ENCODE data around the gene TMC1.

The TMC1 gene

DNA sequence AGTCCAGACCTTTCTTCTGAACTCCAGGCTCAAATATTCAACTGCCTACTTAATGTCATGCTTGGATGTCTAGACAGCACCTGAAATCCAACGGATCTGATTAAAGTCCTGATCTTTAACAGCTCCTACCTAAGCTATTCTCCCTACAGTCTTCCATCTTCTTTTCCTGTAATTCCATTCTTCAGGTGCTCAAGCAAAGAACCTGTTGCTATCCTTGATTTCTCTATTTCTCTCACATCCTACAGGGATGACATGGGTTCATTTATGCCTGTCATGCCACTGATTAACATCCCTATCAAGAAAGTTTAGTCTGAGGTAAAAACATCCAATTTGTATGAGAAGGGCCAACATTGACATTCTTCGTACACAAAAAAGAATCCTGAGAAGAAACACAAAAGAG lies 163.2 kb downstream of the TMC1 start:
- no peak for TF ChIP-seq GATA2 (IDR thresholded peaks at IDR 0.05; ENCODE audit: low read depth, low read length)
- no peak for TF ChIP-seq GATA3 (IDR thresholded peaks at IDR 0.05; ENCODE audit: low read depth, low read length)

DNA sequence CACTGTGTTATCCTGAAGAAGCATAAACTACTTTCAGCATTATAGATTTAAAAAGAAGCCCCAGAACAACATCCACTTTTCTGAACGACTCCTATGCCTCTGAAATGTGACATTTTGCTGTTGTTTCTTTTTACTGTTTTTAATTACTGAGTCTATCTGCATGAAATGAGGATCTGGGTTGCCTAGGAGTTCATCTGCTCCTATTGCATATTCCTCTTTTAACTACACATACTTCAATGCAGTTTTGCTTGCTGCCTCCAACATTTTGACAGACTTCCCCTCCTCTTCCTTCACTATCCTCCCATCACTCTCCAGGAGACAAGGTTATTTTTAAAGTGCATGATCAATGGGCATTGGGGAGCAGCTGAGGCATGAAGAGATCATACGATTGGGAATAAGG lies 164.5 kb downstream of the TMC1 start:
- TF ChIP-seq GATA3 (IDR thresholded peaks at IDR 0.05; ENCODE audit: low read depth, low read length) (no peak), GATA2 (IDR thresholded peaks at IDR 0.05; ENCODE audit: low read depth, low read length) (no peak)

DNA sequence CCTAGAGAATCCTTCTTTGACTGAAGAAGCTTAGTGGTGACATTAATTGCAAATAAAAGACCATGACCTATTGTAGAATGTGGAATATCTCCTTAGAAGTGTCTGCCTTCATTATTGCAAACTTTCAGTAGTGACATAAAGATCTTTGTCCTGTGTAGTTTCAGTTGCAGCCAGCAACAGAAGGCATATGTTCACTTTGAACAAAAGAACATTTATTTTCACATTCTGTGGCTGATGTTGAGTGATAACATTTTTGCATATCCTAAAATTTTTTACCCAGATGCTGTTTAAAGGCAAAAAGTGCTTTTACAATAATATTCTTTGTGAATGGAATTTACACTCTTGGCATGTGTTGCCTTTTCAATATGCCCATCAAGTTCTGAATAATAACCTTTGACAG lies 165.9 kb downstream of the TMC1 start:
- TF ChIP-seq GATA3 (IDR thresholded peaks at IDR 0.05; ENCODE audit: low read depth, low read length) (no peak), GATA2 (IDR thresholded peaks at IDR 0.05; ENCODE audit: low read depth, low read length) (no peak)

DNA sequence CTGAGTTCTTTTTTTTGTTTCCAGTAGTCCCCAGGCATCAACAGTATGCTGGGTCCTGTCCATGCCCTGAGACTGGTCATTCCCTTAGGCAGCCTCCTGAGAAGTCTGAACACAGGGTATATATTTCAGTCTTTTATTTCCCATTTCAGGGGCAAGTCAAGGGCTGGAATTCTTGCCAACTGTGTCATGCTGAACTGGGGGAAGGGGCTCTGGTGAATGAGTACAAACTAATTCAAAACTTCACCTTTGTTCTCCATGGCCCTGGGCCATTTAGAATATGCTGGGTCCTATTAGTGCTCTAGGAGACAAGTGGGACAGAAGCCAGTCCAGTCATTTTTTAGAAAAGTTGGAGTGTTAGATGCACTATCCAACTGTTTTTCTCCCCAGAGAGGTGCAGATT lies 170.3 kb downstream of the TMC1 start:
- TF ChIP-seq GATA3 (IDR thresholded peaks at IDR 0.05; ENCODE audit: low read depth, low read length), result no peak
- TF ChIP-seq GATA2 (IDR thresholded peaks at IDR 0.05; ENCODE audit: low read depth, low read length), result no peak

DNA sequence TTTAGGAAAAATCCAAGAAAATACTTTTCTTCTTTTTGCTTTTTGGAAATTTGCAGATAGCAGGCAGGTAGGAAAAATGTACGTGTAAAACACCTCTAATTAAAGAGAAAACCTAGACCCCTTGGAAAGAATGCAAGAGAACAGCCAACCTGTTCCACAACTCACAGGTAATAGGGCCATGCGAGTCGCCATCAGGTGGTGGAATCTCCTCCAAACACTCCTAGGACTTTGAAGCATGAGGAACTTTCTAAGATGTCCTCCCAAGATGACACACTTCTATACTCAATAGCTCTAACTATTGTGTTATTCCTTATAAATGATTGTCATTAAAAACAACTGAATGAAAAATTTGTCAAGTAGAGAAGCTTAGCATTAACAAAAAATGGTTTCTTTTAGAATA lies 174.0 kb downstream of the TMC1 start:
- TF ChIP-seq GATA2 (IDR thresholded peaks at IDR 0.05; ENCODE audit: low read depth, low read length) (no peak), GATA3 (IDR thresholded peaks at IDR 0.05; ENCODE audit: low read depth, low read length) (no peak)

DNA sequence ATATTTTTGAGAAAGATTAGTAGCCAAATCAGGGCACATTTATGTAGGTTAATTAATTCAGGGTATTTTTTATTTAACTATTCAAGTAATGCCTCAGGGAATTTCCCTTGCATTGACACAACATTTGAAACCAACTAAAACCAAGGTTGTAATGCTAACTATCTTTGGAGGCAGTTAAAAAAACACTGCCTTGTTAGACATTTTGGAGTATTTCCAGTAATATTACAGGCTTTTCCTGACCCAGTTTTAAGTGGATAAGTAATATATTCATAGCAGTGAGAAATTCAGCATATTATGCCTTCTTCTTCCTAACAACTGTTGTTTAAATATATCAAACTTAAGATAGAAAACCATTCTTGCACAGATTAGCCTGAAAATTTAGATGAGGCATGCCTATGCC lies 175.1 kb downstream of the TMC1 start:
- TF ChIP-seq GATA2 (IDR thresholded peaks at IDR 0.05; ENCODE audit: low read depth, low read length), result no peak
- no peak for TF ChIP-seq GATA3 (IDR thresholded peaks at IDR 0.05; ENCODE audit: low read depth, low read length)

DNA sequence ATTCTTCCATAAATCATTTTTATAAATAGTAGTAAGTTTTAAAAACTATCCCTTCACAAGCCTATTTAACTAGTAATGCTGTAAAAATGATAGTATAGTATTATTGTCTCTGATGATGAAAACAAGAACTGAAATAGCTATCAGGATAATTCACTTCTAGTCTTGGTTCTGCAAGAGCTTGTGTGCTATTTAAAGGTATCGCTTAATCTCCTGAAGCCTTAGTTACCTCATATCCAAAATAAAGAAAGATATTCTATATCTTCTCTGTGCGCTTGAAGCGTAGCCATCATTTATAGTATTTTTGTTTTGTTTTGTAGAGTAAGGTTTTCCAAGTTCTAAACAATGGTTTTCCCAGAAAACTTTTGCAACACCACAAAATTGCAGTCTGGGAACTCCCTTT lies 180.1 kb downstream of the TMC1 start:
- TF ChIP-seq GATA3 (IDR thresholded peaks at IDR 0.05; ENCODE audit: low read depth, low read length) (no peak), GATA2 (IDR thresholded peaks at IDR 0.05; ENCODE audit: low read depth, low read length) (no peak)

DNA sequence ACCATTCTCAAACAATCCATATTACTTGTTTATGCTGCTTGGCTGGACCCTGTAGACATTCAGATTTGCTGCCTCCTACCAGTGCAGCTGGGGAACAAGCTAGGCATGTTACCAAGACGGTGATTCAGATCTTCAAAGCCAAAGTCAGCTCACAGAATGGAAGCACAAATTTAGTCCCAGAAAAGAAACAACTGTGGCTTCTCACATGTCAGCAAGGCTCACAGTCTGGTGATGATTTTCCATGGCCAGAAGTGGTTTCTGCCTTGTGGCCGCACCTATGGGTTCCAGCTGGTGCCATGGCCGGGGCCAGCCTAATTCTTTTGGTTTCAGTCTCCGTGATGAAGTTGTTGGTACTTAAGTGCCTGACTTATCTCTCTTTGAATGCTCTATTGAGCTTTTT lies 182.2 kb downstream of the TMC1 start:
- TF ChIP-seq GATA3 (IDR thresholded peaks at IDR 0.05; ENCODE audit: low read depth, low read length) (no peak), GATA2 (IDR thresholded peaks at IDR 0.05; ENCODE audit: low read depth, low read length) (no peak)

DNA sequence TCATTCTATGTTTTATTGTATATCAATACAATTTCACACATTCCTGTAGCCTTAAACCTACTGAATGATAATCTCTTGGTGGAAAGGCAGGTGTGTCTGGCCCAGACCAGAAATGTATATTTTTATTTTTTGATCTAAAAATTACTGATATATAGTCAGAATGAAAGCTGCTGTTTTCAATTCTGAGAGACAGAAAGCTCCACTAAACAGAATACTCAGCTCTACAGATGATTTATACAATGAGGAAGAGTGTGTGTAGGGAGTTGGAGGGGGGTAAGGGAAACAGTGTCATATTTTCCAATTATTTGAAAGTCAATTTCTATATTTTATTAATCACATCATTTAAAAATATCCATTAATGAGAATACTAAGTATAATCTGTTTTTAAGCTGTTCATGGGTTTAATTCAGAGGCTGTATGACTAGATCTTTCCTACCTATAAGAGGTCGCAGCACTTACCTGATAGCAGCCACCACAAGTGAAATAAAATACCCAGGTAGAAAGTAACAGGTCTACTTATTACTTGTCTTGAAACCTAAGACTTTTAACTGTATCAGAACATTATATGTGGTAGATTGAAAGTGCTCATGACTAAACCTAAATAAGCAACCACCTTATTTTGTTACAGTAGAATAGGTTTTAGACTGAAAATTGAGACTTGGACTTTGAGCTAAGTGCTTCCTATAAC lies 183.4 kb downstream of the TMC1 start:
- no peak for TF ChIP-seq GATA2 (IDR thresholded peaks at IDR 0.05; ENCODE audit: low read depth, low read length)
- TF ChIP-seq GATA3 (IDR thresholded peaks at IDR 0.05; ENCODE audit: low read depth, low read length), result no peak

DNA sequence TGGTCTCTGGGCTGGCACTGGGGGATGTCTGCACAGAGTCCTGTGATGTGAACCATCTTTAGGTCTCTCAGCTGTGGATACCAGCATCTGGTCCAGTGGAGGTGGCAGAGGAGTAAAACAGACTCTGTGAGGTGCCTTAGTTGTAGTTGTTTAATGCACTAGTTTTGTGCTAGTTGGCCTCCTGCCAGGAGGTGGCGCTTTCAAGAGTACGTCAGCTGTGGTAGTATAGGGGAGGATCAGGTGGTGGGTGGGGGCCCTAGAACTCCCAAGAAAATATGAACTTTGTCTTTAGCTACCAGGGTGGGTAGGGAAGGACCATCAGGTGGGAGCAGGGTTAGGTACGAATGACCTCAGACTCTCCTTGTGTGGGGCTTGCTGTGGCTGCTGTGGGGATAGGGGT lies 197.1 kb downstream of the TMC1 start:
- no peak for TF ChIP-seq GATA3 (IDR thresholded peaks at IDR 0.05; ENCODE audit: low read depth, low read length)
- no peak for TF ChIP-seq GATA2 (IDR thresholded peaks at IDR 0.05; ENCODE audit: low read depth, low read length)

DNA sequence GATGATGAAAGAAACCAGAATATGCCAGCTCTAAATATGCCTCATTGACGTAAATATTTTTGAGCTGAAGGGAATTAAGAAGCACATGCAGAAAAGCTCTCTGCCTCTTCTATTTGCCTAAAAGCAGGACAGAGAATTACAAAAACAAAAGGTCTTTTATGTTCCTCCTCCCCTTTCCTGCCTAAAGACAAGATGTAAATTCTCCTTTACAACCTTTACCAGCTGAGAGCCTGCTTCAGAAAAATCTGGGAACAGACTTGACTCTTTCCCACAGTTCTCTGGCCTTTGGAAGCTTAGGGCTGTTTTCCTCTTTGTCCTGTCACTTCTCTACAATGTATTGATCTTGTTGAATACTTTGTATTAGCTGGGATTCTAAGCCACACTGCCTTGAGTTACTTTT lies 199.7 kb downstream of the TMC1 start:
- TF ChIP-seq GATA3 (IDR thresholded peaks at IDR 0.05; ENCODE audit: low read depth, low read length) (no peak), GATA2 (IDR thresholded peaks at IDR 0.05; ENCODE audit: low read depth, low read length) (no peak)

DNA sequence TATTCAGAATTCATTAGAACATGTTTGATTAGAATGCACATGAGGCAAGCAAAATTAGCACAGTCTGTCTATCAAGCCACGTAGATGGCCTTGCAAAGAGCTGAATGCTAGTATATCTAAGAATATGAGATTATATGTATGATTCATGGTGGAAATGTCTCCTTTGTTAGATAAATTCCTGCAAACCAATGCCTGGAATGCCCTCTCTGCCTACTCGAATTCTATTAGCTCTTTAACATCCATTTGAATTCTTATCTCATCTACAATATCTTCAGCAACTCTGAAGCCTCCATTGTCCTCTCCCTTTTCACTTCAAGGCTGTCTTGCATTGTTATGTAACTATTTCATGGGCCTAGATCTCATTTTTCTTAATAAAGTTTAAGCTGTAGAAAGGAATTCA lies 205.5 kb downstream of the TMC1 start:
- TF ChIP-seq GATA3 (IDR thresholded peaks at IDR 0.05; ENCODE audit: low read depth, low read length), result no peak
- no peak for TF ChIP-seq GATA2 (IDR thresholded peaks at IDR 0.05; ENCODE audit: low read depth, low read length)

DNA sequence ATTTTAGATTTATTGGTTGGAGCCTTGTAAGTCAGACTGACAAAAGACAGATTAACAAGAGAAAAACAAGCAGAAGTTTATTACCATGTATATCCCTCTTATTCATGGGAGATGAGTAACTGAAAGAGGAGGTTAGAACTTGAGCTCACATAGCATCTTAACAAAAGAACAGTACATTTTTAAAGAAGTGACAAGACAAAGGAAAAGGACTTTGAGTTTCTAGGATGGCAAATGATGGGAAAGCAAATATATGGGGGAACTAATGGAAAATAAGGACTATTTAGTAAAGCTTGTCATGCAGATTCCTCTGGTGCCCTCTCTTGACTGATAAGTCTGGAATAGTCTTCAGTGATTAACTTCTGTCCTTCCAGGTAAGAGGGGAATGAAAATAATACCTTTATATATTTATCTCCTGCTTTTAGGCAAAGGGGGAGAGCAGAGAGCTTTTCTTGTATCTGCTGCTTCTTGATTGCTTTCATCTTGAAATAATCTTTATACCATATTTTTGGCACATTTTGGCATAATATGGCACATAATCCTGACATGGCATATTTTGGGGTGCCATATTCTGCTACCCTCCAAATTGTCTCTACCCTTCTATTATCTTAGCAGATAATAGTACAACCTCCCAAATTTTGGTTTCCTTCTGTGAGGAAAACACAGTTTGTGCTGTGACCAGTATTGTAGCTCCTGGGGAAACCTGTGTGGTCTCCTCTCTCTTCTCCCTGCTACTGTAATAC lies 206.8 kb downstream of the TMC1 start:
- no peak for TF ChIP-seq GATA2 (IDR thresholded peaks at IDR 0.05; ENCODE audit: low read depth, low read length)
- no peak for TF ChIP-seq GATA3 (IDR thresholded peaks at IDR 0.05; ENCODE audit: low read depth, low read length)

DNA sequence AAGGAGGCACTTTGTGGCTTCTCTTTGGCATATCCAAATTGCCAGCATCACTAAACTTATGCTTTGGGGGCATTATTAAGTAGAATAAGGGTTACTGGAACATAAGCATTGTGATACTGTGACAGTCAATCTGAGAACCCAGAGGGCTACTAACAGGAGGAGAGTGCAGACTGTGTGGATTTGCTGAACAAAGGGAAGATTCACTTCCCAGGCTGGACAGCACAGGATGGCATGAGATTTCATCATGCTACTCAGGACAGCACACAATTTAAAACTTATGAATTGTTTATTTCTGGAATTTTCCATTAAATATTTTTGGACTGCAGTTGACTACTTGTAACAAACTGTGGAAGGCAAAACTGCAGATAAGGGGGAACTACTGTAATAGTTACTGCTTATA lies 212.5 kb downstream of the TMC1 start:
- no peak for TF ChIP-seq GATA3 (IDR thresholded peaks at IDR 0.05; ENCODE audit: low read depth, low read length)
- no peak for TF ChIP-seq GATA2 (IDR thresholded peaks at IDR 0.05; ENCODE audit: low read depth, low read length)

DNA sequence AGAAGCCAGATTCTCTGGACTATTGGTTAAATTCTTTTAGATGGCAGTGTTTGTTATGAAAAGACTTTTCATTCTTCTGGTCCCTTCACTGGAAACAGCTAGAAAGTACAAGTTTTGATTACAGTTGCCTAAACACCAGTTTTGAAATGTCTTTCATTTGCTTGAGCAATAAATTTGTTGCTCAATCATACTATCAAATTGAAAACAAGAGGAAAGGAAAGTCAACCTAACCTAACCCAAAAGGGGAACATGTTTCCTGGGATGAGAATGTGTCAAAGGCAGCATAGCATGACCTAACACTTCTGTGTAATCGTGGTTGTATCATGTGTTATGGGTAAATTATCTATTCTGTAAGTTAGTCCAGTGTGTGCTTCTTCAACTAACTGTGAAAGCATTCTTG lies 213.2 kb downstream of the TMC1 start:
- TF ChIP-seq GATA3 (IDR thresholded peaks at IDR 0.05; ENCODE audit: low read depth, low read length) (no peak), GATA2 (IDR thresholded peaks at IDR 0.05; ENCODE audit: low read depth, low read length) (no peak)

Measured in SH-SY5Y (cell line).